Islet precursor cell (in vitro differentiated cells): ENCODE results near the gene PEMT.
"Not testable (repeated sequence)": the region's sequence is repeated elsewhere in the genome, so short reads cannot be mapped to it uniquely, and the experiment has no call there.

Source experiments
- DNase-seq: peaks from one replicate; pipeline ENCODE4 v3.0.0-alpha.2; 2018

The PEMT gene, protein sequence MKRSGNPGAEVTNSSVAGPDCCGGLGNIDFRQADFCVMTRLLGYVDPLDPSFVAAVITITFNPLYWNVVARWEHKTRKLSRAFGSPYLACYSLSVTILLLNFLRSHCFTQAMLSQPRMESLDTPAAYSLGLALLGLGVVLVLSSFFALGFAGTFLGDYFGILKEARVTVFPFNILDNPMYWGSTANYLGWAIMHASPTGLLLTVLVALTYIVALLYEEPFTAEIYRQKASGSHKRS

DNA sequence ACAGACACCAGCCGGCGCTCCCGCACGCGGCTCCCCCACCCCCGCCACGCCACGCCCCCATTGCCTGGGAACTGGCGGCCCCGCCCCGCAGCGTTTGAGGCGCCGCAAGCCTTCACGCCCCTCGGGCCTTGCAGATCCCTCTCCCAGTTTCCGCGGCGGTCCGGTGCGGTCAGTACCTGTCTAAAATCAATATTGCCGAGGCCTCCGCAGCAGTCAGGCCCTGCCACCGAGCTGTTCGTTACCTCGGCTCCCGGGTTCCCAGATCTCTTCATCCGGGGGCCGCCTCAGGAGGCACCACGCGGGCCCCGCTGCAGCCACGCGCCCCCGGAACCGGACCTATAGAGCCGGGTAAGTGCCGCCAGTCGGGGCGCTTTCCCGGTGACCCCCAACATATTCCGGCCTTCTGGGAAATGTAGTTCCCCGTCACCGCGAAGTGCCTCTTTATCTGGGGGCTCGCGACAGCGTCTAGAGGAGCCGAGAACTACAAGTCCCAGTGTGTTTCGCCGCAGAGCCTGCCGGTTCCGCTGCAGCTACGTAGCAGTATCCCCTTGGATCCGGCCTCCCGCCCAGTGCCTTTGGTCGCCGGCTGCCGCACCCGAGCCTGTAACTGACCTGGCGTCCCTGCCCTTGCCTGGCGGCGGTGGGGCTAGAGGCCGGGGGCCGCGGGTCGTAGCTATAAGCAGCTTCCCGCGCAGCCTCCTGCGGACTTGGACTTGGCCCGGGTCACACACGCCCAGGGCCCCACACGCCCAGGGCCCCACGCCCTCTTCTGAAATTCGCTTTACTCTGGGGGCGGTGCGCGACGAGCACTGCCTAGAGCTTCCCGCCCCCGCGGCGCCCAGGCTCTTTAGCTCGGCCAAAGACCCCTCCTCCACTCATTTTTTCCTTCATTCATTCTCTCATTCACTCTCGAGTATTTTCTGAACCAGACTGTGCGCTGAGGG is at the start of gene PEMT:
TSS of gene PEMT (minus strand) at position 354 of the 944 bp plus-strand sequence. CDS start at position 272, 82 bp downstream.
- DNase-seq = peak; percentile 99

DNA sequence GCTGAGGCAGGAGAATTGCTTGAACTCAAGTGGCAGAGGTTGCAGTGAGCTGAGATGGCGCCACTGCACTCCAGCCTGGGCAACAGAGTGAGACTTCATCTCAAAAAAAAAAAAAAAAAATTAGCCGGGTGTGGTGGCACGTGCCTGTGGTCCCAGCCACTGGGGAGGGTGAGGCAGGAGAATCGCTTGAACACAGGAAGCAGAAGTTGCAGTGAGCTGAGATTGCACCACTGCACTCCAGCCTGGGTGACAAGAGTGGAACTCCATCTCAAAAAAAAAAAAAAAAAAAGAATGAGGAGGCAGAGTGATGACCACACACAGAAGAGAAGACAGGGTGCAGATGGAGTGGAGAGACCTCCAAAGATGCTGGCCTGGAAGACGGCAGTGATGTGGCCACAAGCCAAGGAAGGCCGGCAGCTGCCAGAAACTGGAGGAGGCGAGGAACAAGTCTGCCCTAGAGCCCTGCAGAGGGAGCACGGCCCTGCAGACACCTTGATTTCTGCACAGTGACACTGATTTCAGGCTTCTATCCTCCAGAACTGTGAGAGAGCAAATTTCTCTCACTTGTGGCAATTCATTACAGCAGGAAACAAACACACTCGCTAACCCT is 48.3 kb upstream of the PEMT start:
- not testable (repeated sequence) for DNase-seq

DNA sequence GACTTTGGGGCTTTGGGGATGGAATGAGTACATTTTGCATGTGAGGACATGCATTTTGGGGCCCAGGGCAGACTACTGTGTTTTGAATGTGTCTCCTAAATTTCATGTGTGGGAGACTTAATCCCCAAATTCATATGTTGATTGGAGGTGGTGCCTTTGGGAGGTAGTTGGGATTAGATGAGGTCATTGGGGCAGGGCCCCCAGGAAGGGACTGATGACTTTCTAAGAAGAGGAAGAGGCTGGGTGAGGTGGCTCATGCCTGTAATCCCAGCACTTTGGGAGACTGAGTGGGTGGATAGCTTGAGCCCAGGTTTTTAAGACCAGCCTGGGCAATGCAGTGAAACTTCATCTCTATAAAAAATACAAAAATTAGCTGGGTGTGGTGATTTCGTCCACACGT is 47.0 kb upstream of the PEMT start:
- no peak for DNase-seq

DNA sequence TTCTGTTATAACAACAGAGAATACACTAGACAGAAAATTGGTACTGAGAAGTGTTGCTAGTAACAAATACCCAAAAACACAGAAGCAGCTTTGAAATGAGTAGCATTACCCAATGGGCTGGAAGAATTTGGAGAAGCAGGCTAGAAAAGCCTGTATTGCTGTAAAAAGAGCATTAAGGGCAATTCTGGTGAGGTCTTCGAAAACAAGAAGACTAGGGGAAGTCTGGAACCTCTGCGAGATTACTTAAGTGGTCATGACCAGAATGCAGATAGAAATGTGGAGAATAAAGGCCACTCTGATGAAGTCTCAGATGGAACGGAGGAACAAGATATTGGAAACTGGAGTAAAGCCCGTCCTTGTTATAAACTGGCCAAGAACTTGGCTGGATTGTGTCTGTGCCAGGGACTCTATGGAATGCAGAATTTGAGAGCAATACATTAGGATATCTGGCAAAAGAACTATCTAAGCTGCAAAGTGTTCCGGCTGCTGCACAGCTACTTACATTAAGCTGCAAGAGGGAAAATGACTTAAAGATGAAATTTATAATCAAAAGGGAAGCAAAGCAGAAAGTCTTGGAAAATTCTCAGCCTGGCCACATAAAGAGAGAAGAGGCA is 44.9 kb upstream of the PEMT start:
- DNase-seq = no peak

DNA sequence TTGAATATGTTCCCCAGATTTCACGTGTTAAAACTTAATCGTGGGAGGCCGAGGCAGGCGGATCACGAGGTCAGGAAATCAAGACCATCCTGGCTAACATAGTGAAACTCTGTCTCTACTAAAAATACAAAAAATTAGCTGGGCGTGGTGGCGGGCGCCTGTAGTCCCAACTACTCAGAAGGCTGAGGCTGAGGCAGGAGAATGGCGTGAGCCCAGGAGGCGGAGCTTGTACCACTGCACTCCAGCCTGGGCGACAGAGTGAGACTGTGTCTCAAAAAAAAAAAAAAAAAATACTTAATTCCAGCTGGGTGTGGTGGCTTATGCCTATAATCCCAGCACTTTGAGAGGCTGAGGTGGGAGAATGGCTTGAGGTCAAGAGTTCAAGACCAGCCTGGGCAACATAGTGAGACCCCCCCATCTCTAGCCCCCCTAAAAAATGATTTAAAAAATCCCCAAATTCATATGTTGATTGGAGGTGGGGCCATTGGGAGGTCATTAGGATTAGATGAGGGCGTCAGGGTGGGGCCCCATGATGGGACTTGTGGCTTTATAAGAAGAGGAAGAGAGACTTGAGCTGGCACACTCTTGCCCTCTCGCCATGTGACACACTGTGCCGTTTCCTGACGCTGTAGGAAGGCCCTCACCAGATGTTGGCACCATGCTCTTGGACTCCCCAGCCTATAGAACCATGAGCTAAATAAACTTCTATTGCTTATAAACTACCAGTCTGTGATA is 44.2 kb upstream of the PEMT start:
- DNase-seq = not testable (repeated sequence)

DNA sequence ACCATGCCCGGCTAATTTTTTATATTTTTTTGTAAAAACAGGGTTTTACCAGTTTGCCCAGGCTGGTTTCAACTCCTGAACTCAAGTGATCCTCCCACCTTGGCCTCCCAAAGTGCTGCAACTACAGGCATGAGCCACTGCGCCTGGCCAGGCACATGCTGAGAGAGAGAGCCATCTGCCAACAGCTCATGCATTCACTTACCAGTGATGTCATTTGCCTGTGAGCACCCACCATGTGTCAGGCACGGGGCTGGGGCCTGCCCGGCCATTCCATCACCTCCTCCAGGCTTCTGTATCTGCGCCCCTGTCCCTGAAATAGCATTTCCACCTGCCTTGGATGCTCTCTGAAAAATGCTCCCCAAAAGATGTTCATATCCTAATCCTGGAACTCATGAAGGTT is 43.6 kb upstream of the PEMT start:
- no peak for DNase-seq

DNA sequence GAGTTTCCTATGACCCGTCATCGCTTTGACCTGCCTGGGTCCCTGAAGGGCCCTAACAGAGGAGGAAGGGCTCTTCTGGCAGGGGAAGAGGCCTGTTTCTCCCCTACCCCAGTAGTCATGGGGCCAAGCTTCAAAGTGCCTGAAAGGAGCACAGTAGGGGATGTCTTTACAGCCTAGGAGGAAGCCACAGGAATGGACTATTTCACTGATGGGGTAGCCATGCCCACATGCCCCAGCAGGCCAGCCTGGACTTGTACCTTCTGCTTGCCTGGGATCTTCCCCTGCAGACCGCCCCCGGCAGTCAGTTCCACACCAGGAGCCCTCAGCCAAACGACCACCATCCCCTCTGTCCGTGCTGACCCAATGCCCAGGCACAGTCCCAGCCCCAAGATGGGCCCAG is 41.8 kb upstream of the PEMT start:
- no peak for DNase-seq

DNA sequence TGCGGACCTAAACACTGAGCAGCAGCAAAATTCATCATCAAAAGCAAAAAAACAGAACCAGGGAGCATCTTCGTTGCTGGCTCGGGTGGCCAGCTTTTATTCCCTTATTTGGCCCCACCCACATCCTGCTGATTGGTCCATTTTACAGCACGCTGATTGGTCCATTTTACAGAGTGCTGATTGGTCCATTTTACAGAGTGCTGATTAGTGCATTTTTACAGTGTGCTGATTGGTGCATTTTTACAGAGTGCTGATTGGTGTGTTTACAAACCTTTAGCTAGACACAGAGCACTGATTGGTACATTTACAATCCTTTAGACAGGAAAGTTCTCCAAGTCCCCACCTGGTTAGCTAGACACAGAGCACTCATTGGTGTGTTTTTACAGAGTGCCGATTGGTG is 41.2 kb upstream of the PEMT start:
- not testable (repeated sequence) for DNase-seq

DNA sequence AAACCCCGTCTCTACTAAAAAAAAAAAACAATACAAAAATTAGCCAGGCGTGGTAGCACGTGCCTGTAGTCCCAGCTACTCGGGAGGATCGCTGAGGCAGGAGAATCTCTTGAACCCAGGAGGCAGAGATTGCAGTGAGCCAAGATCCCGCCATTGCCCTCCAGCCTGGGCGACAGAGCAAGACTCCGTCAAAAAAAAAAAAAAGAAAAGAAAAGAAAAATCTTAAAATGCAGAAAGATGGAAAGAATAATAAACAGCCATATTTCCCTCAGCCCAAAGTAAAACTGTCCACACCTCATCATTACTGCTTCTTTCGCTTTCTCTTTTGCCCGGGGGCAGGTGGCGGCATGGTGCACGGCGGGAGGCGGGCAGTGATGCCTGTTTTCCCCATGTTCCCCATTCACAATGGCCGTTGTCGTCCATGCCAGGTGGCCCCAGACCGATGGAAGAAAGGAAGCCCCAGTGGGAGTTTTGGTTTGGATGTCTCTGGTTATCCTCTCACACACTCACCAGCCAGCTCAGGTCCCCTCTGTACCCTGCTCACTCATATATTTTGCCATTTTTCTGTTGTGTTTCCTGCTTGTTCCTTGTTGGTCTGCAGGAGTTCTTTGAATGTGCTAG is 37.0 kb upstream of the PEMT start:
- DNase-seq = no peak

DNA sequence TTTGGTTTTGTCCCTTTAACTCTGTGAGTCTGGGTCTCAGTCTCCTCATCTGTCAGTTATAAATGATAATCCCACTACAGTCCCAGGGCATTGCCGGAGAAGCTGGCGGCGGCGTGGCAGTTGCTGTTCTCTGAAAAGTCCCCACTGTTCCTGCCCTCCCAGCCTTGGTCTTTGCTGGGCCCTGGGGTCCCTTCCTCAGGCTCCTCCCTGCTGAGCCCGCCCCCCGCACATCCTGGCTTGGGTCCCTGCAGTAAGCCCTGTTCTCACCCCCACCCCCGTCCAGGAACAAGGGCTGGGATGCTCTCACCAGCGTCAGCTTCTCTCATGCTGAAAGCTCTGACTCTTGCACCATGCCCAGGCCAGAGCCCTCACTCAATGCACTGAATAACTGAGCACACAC is 35.3 kb upstream of the PEMT start:
- no peak for DNase-seq

DNA sequence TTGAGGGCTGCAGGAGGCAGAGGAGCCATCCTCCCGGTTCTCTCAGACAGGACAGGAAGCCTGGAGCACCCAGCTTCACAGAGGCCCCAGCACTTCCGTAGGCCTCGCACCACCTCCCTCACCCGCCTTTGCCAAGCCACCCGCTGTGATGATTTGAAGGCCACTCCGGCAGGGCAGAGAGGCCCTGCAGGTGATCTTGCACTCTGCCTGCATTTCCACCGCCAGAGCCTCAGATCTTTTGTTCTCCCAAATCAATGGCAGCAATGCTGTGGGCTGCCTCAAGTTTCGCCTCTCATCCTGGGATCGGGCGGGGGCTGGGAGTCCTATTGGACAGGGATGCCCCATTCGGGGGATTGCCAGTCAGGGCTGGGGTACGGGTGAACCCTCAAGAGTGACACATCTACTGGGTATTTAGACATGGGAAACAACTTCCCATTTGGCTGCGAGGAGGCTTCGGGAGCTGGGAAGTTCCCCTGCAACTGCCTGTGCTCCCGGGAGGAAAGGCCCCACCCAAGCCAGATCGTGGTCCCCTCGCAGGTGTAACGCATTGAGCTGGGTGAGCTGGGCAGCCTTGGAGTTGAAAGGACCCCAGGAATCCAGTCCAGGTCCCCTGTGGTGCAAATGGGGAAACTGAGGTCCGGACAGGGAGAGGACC is 34.8 kb upstream of the PEMT start:
- DNase-seq = no peak

DNA sequence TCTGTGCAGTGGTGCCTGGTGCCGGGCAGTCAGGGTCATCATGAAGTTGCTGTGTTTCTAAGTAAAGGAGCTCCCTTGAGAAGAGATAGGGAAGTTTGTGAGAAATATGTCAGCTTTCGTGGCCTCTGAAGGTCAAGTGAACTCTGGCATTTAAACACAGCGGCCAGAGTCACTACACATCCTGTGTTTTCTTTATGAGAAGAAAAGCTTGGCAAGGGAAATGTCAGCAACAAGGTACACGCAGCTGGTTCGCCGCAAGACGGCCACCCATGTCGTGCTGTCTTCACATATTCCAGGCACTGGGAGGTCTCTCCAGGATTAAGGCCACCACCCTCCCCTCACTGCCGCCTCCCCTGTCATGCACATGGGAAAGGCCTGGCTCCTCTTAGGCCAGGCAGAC is 33.2 kb upstream of the PEMT start:
- no peak for DNase-seq

DNA sequence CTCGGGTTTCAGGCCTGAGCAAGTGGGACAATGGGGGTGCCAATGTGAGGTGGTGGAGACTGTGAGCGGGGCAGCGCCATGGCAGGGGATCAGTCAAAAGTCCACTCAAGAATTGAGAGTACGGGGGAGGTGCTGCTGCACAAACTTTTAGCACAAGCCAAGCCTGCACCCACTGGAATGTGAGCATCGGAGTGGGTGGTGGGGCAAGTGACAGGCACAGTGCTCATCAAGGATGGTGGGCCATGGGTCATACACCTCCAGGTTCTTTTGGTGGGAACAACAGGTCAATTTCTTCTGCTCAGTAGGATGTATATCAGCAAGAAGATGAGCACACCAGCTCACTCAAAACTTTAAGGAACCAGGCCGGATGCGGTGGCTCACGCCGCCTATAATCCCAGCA is 32.4 kb upstream of the PEMT start:
- no peak for DNase-seq

DNA sequence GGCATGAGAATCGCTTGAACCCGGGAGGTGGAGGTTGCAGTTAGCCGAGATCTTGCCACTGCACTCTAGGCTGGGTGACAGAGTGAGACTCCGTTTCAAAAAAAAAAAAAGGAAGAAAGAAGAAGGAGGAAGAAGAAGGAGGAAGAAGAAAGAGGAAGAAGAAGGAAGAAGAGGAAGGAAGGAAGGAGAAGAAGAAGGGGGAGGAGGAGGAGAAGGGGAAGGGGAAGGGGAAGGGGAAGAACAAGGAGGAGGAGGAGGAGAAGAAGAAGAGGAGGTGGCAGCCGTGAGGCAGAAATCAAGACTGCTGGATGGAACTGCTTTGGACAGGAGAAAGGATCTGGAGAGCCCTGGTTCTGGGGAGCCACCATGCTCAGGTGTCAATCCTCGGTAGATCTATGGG is 29.7 kb upstream of the PEMT start:
- DNase-seq = no peak

DNA sequence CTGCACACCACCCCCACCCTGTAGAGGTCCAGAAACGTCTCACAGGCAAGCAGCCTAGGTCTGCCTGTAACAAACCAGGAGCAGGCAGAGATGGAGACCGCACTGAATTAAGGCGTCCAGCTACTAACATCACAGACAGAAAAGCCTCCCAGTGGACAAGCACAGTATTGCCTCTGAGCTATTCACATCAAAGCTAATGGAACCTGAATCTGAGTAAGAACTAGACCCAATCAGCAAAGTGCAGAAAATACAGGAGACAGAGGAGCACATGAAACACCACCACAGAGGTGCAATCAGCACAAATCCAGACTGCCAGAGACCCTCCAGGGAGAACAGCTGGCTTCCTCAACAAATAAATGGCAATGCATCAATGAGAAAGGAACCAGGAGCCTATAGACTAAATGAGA is 22.2 kb upstream of the PEMT start:
- DNase-seq = peak; percentile 91

DNA sequence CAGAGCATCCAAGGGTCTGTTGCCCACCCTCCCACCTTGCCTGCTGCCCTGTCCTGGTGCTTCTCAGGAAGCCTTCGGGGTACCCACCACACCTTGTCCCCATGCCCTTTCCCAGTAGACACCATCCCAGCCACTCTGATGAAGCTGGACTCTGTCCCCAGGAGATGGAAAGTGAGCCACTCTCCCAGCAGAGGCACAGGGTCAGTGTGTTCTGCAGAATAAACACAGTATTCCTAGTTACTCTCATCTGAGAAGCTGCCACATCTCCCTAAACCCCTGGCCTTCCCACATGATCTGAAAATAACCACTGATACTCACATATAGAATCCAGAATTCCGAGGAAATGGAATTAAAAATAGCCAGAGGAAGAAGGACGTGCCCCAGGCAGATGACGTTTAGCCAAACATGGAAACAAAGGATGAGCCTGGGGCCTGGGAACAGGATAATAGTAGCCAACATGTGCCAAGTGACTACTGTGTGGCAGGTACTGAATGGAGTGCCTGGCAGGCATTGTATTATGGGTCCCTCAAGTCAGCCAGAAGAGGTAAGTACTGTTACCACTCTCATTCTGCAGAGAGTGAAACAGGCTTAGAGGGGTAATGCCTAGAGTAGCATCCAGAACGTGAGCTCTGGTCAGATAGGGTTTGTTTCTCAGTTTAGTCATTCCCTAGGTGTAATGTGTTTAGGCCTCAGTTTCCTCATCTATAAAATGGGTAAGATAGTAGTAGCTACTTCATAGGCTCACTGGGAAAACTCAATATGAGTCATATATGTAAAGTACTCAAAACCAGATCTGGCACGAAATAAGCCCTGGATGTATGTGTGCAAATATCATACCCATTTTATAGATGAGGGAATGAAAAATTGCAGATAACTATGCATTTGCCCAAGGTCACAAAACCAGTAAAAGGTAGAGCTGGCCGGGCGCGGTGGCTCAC is 20.8 kb upstream of the PEMT start:
- DNase-seq = no peak

DNA sequence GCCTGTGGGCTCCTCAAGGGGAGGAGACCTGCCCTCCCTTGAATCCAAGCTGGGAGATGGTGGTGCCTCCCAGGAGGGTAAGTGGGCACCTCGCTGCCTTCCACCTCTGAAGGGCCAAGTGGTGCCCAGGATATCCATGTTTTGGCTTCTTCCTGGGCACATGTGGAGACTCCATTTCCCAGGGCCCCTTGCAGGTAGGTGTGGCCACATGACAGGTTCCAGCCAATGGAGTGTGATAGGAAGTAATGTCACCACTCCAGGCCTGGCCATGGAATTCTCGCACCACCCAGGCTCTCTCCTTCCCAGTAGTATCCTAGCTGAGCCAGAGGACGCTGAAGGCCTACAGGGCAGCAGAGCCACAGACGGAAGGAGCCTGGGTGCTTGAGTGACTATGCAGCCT is 17.6 kb upstream of the PEMT start:
- no peak for DNase-seq

DNA sequence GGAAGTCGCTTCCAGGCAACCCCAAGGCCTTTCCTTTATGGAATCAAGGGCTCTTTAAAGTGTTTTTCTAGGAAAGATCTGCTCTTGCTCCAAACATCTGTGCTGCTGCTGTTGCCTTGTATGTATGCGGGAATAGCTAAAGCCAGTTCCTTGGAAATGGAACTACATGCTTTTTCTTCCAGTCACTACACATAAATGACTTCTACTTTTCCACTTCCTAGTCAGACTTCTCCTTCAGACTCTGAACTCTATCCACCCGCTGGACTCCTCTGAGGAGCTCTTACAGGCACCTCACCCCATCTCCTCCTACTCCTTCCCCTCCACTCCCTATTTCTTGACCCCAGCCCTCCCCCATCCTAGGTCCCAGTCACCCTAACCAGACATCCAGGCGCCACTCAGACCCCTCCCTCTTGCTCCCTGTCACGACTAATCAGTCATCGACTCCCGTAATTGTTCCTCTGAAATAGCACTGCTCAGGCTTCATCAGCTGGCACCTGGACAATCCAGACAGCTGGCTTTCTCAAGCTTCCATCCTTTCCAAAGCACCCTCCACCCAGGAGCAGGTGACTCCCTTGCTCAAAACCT is 15.0 kb upstream of the PEMT start:
- DNase-seq = no peak

DNA sequence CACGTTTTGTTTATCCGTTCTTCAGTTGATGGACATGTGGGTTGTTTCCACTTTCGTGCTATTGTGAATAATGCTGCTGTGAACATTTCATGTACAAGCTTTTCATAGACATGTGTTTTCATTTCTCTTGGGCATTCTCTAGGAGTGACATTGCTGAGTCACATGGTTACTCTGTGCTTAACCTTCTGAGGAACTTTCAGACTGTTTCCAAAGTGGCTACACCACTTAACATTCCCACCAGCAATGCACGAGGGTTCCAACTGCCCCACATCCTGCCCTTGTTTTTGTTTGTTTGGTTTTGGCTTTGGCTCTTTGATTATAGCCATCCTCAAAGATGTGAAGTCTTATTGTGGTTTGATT is 14.2 kb upstream of the PEMT start:
- no peak for DNase-seq

DNA sequence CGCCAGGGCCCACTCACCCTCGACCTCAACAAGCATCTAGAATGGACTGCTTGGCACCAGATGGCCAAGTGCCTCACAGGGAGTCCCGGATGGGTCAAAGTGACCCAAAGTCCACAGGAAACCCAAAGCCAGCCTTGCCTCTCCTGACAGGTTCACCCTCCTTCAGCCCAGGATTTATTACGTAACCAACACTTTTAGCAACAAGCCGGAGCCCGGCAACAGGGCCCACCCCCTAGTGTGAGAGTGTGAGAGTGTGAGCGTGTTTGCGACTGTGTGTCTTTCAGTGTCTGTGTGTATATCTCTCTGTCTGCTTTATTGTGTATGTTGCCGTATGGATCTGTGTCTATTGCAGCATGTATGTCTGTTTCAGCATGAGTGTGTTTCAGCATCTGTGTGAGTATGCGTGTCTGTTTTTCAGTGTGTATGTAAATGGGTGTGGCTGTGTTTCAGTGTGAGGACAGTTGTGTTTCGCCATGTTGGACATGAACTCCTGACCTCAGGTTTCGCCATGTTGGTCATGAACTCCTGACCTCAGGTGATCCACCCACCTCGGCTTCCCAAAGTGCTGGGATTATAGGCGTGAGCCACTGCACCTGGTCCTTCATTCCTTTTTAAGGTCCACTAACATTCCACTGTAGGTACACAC is 13.7 kb upstream of the PEMT start:
- DNase-seq = no peak
